GM10266 (cell line): Measurements from ENCODE around the gene PRDM16.

Experiments
- DNase-seq: peaks from one replicate; pipeline ENCODE4 v3.0.0; 2012; ENCODE audit errors: extremely low spot score
- TF ChIP-seq, protein P1 (sequence below): IDR thresholded peaks from 2 replicates; pipeline ENCODE4 v1.5.1; 2012; ENCODE audit warnings: mild to moderate bottlenecking, low read depth; ENCODE audit not compliant: control insufficient read depth, insufficient read depth; ENCODE audit errors: missing control alignments

PRDM16 gene

DNA sequence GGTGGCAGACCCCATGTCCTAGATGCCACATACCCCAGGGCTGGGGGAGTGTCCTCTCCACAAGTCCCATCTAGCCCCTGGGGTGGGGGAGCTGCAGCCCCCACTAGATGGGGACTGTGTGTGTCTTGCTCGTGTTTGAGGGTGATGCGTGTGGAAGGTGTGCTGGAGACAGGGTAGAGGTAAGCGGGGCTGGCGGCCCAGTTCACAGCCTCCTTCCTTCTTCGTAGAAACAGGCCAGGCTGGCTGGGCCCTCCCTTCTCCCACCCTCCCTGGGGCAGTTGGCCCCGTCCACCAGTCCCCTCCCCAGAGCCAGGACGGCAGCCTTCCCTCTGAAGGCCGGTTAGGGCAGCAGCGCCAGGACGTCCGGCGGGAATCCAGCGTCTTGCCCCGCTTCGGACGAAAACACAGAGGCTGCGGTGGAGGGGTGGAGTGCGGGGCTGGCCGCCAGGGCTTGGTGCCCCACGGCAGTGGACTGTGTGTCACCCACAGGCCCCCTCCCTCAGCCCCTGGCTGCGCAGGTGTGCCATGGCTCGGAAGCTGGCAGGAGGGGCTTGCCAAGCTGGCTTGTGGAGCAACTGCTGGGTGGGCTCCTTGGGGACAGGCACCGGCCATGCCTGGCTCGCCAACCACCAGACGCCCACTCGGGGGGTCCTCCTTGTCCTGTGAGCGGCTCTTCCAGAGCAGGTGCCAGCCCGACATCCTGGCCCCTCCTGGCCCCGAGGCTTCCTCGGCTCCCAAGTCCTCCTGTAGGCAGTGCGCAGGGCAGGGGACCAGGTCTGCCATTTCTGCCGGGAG is 3.6 kb downstream of the PRDM16 start:
- DNase-seq, result no peak
- TF ChIP-seq, protein P1, sequence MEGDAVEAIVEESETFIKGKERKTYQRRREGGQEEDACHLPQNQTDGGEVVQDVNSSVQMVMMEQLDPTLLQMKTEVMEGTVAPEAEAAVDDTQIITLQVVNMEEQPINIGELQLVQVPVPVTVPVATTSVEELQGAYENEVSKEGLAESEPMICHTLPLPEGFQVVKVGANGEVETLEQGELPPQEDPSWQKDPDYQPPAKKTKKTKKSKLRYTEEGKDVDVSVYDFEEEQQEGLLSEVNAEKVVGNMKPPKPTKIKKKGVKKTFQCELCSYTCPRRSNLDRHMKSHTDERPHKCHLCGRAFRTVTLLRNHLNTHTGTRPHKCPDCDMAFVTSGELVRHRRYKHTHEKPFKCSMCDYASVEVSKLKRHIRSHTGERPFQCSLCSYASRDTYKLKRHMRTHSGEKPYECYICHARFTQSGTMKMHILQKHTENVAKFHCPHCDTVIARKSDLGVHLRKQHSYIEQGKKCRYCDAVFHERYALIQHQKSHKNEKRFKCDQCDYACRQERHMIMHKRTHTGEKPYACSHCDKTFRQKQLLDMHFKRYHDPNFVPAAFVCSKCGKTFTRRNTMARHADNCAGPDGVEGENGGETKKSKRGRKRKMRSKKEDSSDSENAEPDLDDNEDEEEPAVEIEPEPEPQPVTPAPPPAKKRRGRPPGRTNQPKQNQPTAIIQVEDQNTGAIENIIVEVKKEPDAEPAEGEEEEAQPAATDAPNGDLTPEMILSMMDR, result no peak

DNA sequence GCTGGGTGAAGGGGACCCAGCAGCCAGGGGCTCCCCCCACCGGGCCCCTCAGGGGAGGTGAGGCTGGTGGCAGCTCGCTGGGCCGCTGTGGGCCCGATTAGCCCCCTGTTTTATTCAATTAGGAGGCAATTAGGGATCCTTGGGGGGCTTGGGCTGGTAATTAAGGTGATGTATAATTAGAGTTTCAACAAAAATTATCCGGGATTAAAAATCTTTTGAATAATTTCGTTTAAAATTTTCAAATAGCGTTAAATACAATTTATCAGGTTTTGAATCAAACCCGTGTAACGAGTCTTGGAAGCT is 4.1 kb downstream of the PRDM16 start:
- no peak for DNase-seq
- TF ChIP-seq, protein P1, result no peak

DNA sequence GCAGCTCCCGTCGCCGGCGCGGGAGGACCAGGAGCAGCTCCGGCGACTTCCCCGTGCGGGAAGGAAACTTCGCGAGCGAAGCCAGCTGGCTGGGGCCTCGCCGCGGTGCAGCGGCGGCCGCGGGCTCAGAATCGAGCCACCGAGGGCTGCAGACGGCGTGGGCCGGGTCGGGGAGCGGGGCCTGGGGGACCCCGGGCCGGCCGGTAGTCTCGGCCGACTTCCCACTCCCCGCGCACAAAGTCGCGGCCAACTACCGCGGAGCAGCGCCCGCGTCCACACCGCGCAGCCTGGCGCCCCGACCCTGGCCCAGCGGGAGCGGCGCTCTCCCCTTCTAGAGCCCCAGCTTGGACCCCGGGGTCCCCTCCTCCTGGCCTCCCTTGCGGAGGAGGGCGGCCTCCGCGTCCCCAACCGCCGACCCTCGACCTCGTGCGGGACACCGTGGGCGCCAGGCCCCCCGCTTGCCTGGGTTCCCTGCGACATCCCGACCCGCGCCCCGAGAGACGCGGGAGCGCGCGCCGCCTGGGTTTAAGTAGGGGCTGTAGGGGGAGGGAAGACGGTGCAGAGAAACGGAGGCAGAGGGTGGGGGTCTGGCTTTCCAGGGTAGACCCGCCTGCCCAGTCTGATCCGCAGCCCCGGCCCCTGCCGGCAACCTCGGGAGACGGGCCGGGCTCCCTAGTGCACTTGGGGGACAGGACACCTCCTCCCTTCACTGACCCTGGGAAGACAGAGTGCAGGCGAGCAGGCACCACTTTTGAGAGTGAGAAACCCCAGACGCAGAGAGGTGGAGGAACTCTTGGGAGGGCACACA is 4.7 kb downstream of the PRDM16 start:
- no peak for DNase-seq
- TF ChIP-seq, protein P1, result no peak

DNA sequence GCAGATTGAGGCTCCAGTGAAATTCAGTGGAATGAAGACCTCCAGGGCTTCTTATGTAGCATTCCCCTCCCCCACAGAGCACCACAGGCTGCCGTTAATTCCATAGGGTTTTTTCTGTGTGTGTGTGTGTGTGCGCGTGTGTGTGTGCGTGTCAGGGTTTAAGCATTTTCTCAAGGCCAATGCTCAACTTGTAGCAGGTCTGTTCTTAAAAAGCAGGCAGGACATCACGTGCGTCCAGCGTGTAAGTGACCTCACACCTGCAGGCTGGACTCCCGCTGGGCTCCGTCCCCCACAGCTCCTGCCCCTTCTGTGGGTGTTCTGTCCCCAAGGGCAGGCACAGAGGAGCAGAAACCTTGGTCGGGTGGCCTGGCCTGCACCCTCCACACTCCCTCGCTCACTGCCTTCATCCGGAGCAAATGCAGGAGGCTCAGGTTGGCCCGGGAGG is 5.3 kb downstream of the PRDM16 start:
- DNase-seq, result no peak
- TF ChIP-seq, protein P1, result no peak

DNA sequence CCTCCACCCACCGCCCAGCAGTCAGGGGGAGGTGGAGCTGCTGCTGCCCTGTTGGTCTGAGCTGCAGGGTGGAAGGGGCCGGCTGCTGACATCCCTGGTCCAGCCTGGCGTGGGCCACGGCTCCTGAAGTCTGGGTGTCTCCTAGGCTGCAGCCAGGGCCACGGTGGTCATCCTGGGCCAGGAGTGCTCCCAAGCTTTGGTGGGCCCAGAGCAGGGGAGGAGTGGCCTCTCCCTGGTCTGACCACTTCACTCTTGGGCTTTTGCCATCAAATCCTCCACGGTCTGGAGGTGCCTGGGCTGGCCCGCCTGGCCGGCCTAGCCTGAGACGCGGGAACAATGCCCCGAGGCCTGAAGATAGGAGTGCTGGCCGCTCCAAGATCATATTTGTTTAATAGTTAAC is 5.8 kb downstream of the PRDM16 start:
- TF ChIP-seq, protein P1, result no peak
- no peak for DNase-seq

DNA sequence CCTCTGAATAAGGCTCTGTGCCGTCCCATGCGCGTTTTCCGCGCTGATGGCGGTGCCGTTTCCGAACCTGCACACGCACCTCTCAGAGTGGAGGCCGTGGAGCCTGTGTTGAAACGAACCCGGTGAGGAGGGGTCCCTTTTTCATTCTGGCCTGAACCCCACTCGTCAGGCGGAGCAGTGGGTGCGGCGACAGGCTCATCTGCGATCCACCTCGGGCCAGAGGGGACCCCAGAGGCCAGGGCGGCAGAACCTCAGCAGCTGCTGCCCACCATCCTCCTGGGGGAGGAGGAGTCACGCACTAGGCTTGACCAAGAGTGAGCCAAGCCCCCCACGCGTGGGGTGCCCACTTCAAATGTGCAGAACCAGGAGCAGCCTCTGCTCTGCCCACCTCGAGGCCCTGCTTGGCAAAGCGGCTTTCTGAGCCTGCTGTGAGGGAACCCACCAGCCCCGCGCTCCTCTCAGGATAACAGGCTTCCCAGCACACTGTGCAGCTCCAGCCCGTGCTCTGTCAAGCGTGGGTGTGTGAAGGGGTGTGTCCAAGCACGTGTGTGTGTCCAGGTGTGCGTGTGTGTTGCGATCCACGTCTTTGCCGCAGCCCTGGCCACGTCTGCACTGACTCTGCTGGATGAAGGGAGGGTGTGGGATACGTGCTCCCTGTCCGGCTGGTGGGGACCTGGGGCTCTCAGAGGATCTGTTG is 6.8 kb downstream of the PRDM16 start:
- TF ChIP-seq, protein P1, result no peak

More for the DNA sequence above, 6.8 kb downstream of the PRDM16 start:
- DNase-seq, result no peak
